Urinary bladder (tissue), 4 donors: ENCODE results near the gene GLIPR2. TPM values are rescaled to one million over a fixed set of nuclear protein-coding genes. Genes with fewer than 3 reads are reported as not detected.
"Not testable (repeated sequence)": the region's sequence is repeated elsewhere in the genome, so short reads cannot be mapped to it uniquely, and the experiment has no call there.

Source experiments
- DNase-seq: peaks from one replicate; pipeline ENCODE4 v3.0.0-alpha.2; 2015; ENCODE audit errors: extremely low spot score
- H3K27ac ChIP-seq: one replicate; pipeline ENCODE4 v1.5.1; 2013; ENCODE audit warnings: low read depth, mild to moderate bottlenecking, moderate library complexity
- H3K36me3 ChIP-seq: one replicate; pipeline ENCODE4 v1.6.1; 2013; ENCODE audit warnings: mild to moderate bottlenecking, moderate library complexity; ENCODE audit not compliant: insufficient read depth
- H3K4me1 ChIP-seq: one replicate; pipeline ENCODE4 v1.6.1; 2013; ENCODE audit warnings: mild to moderate bottlenecking, moderate library complexity; ENCODE audit not compliant: insufficient read depth
- H3K4me3 ChIP-seq: one replicate; pipeline ENCODE4 v1.5.1; 2013; ENCODE audit warnings: low read depth, low read length
- WGBS: extraction: QIAGEN DNeasy Blood & Tissue Kit; methylation state at CpG from one replicate; pipeline ENCODE4 v1.1.7; 2013; 5-methylcytosine and 5-hydroxymethylcytosine counted together
- polyA plus RNA-seq: library from polyadenylated mRNA; stranded (reverse); fragments of 200-250 nt; gene quantifications from one replicate; pipeline ENCODE4 v1.2.3, GENCODE V29; 2013
- total RNA-seq: library from RNA; depleted of rRNA; stranded (reverse); fragments of >200 nt; gene quantifications from one replicate; pipeline ENCODE4 v1.2.3, GENCODE V29; 2014
- donor health status: healthy with polysubstance abuse.
- donor health status: healthy.

The GLIPR2 gene, protein sequence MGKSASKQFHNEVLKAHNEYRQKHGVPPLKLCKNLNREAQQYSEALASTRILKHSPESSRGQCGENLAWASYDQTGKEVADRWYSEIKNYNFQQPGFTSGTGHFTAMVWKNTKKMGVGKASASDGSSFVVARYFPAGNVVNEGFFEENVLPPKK
- total RNA-seq (54.9 TPM), polyA plus RNA-seq (74.7 TPM)

DNA sequence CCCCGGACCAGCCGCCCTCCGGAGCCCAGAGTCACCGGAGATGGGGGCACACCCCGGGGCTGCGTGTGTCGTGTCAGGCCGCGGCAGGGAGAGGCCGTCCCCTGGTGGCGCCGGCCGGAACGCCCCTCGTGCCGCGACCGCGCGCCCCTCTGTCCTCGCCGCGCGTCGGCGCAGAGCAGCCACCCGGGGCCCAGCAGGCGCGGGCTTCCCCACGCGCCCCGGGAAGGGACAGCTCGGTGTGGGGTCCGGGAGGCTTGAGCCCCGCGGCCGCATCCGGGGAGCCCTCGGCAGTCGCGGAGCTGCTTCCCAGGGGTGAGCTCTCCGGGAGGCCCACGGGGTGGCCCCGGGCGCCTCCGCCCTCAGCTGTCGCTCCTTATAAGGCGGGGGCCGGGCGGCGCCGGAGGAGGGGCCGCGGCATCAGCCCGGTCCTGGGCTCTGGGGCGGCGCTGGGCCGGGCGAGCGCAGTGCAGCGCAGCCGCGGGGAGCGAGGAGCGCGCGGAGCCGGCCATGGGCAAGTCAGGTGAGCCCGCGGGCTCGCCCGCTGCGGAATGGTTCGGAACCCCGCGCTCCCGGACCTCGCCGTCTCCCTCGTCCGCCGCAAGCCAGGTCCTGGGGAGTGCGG, at the start of gene GLIPR2:
TSS of gene GLIPR2 (plus strand) at position 462 of the 622 bp plus-strand sequence. CDS start at position 508, 46 bp downstream.
- DNase-seq: no peak
- Histone ChIP-seq H3K27ac (no peak within 1 kb of the TSS), H3K4me3 (peak within 1 kb of the TSS; percentile 76), H3K4me1 (peaks cover 2% of the 10 kb centered on the region), H3K36me3 (no peaks in the 10 kb centered on the region)
- under 1% methylated on average over 83 of the region's 83 CpGs for WGBS

DNA sequence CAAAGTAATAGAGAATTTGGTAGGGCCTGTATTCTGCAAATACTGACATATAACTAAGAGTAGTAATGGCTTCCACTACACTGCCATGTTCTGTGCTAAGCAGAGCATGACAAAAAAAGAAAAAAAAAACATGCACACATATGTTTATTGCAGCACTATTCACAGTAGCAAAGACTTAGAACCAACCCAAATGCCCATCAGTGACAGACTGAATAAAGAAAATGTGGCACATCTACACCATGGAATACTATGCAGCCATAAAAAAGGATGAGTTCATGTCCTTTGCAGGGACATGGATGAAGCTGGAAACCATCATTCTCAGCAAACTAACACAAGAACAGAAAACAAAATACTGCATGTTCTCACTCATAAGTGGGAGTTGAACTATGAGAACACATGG, 49.5 kb upstream of the GLIPR2 start:
- H3K4me1 ChIP-seq, H3K36me3 ChIP-seq, H3K4me3 ChIP-seq, DNase-seq, H3K27ac ChIP-seq: not testable (repeated sequence)

DNA sequence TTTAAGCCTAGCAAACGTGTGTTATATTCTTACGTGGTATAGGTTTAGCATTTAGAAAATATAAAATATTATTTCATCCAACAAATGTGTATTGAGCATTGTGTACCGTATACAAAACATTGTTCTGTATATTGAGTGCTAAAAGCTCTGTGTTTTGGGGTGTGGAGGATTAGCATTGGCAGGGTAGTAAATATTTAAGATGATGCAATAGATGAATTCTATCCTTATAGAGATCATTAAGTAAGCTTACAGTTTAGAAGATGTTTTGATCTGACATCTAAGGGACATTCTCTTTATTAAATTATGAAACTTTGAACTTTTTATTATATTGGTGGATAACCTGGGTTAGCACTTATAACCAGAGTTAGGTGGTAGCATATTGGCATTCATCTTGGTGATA, 48.5 kb upstream of the GLIPR2 start:
- WGBS: 90% methylated on average over 3 of the region's 3 CpGs
- no peak for DNase-seq
- Histone ChIP-seq H3K27ac (no peak overlapping the region), H3K4me3 (no peak overlapping the region), H3K36me3 (no peaks in the 10 kb centered on the region), H3K4me1 (no peaks in the 10 kb centered on the region)

DNA sequence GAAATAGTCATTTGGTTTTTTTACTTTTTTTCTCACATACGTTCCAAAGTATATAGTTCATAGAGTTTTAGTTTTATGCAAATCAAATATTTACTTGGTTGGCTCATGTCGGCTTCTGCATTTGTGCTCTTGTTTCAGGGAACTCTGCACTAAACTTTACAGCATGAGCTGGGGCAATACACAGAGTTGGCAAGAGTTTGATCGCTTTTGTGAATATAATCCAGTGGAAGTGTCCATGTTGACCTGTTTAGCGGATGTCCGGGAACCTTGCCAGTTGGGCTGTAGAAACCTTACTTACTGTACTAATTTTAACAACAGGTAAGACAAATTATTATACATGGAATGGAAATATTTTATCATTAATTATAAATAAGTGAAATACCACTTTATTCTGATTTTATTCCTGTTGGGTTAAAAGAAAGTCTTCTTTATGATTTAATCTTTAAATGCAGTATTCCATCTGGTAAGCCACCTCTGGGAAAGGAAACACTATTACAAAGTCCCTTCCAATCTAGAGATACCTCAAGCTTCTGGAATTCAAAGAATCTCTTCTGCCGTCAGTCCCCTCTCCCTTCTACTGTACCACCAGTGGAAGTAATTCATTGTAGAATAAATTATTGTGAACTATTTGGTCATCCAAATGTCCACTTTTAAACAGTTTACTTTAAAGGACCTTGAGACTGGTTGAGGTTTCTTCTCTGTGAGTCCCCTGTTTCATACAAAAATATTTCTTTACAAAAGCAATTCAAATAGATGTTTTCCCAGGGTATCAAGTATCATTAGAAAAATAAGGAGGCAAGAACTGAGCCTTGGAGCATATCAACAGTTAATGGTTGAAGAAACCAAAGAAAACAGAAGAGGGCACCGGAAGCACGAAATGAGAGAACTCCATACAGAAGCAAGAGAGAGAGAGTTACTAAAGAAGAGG, 45.2 kb upstream of the GLIPR2 start:
- 30% methylated on average over 8 of the region's 8 CpGs for WGBS
- Histone ChIP-seq H3K4me3 (no peak overlapping the region), H3K27ac (no peak overlapping the region), H3K4me1 (no peaks in the 10 kb centered on the region), H3K36me3 (no peaks in the 10 kb centered on the region)
- DNase-seq: no peak

DNA sequence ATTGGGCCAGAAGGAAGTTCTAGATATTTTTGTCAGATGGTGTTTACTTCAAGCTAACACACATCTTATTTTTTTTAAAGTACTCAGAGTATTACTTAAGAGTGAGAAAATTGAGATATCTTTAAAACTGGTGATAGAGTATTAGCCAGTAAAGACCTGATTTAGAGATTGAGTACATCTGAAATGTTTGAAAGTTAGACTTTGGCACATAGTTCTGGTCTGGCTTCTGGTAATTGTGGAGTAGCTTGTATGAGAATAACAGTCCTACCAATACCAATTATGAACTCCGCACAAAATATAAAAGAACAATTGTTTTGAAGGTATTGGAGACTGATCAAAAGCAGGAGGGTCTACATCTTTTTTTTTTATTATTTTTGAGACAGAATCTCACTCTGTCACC, 44.5 kb upstream of the GLIPR2 start:
- no peak overlapping the region for H3K27ac ChIP-seq
- H3K4me1 ChIP-seq: no peaks in the 10 kb centered on the region
- no peak overlapping the region for H3K4me3 ChIP-seq
- no peak for DNase-seq
- WGBS: 96% methylated on average over 1 of the region's 1 CpG
- H3K36me3 ChIP-seq: no peaks in the 10 kb centered on the region

DNA sequence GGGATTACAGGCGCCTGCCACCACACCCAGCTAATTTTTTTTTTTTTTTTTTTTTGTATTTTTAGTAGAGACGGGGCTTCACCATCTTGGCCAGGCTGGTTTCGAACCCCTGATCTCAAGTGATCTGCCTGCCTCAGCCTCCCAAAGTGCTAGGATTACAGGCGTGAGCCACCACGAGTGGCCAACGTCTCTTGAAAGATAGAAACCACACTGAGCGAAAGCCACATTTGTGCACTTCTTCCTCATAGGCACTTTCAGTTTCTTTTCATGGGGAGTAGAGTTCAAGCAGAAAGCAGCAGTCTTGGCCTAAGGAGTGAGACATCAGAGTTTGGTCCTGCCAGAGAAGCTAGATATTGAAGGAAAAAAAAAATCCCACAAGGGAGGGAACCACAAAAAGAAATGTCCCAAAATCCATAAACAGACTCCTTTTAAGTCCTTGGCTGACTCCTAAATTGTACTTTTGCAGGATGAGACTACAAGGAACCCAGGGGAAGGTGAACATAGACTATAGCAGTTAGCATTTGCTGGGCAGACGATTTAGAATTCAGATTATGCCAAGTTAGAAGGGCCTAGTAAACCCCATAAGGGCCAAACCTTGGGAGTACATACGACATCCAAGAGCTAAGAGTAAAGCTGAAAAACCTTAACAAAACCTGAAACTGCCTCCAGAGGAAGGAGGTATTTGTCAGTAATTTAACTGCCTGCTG, 43.9 kb upstream of the GLIPR2 start:
- H3K4me1 ChIP-seq: no peaks in the 10 kb centered on the region
- H3K4me3 ChIP-seq: no peak overlapping the region
- H3K27ac ChIP-seq: peak overlapping the region; percentile 32
- no peak for DNase-seq
- no peaks in the 10 kb centered on the region for H3K36me3 ChIP-seq
- WGBS: 93% methylated on average over 9 of the region's 9 CpGs

DNA sequence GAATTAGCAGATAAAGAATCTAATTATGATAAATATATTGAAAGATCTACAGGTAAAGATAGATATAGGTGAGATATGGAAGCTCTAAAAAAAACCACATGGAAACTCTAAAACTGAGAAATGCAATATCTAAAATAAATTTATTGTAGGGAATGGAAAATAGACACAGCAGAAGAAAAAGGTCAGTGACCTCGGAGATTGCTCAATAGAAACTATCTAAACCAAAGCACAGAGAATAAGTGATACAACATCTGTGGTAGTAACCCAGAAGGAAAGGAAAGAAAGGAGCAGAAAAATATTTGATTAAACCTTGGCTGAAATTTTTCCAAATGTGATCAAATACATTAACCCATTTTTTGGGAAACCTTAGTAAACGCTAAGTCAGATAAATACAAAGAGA, 43.1 kb upstream of the GLIPR2 start:
- no peak overlapping the region for H3K4me3 ChIP-seq
- no peaks in the 10 kb centered on the region for H3K4me1 ChIP-seq
- no peak for DNase-seq
- no peaks in the 10 kb centered on the region for H3K36me3 ChIP-seq
- 96% methylated on average over 2 of the region's 2 CpGs for WGBS
- H3K27ac ChIP-seq: no peak overlapping the region

DNA sequence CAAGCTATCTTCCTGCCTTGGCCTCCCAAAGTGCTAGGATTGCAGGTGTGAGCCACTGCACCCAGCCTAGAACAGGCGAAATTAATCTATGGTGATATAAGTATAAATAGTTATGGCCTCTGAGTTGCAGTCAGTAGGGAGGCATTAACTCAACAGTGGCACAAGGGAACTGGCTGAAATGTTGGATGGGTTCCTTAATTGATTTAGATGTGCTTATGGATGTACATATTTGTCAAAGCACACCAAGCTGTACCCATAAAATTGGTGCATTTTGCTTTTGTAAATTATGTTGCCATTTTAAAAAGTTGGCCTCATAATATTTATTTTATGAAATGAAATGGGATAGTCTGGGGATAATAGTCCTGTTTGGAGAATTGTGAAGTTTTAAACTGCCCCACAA, 36.8 kb upstream of the GLIPR2 start:
- Histone ChIP-seq H3K36me3 (no peaks in the 10 kb centered on the region), H3K4me1 (no peaks in the 10 kb centered on the region), H3K4me3 (no peak overlapping the region), H3K27ac (no peak overlapping the region)
- WGBS: 92% methylated on average over 1 of the region's 1 CpG
- DNase-seq: no peak

DNA sequence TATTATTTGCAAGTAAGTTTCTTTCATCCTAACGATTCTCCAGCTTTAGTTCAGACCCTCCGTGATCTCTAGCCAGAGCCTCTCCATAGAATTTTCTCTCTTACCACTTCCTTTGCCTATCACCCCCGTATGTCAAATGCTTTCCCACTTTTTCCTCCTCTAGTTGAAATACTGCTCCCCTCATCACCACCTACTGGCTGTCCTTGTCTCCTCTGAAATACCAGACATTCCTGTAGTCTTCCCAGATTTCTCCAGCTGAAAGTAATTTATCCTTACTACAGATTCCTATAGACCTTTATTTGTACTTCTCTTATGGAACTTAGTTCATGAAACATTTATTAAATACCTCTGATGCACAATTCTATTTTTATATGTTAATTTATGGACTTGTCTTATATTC, 36.0 kb upstream of the GLIPR2 start:
- Histone ChIP-seq H3K4me3 (no peak overlapping the region), H3K27ac (no peak overlapping the region), H3K36me3 (no peaks in the 10 kb centered on the region), H3K4me1 (no peaks in the 10 kb centered on the region)
- no peak for DNase-seq
- WGBS: 62% methylated on average over 3 of the region's 3 CpGs

DNA sequence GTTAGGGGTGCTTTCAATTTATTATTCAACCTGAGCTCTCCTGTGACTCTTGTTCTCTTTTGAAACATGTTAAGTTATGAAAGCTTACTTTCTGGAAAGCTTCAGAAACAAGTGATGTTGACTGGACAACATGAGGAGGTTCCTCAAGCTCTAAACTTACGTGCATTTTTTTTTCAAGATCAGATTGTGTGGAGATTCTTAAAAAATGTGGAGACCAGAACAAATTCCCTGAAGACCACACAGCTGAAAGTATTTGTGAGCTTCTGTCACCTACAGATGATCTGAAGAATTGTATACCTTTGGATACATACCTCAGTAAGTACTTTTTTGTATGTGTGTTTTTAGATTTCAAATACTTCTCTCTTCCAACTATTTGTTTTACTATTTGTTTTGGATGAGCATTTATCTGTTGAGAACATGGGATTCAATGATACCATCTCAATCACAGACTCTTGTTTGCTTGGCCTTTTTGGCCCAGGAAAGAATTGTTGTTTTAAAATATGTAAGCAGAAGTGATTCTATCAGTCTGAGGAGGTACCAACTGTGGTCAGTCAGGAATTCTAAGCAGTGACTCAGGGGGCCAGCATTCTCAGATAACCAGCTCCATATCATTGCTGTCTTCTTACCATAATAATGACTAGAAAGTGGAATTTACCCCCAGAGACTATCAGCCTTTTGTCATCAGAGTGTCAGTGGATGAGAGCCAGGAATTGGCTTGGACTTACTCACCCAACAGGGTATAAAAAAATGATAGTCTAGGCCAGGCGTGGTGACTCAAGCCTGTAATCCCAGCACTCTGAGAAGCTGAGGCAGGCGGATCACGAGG, 34.4 kb upstream of the GLIPR2 start:
- H3K4me3 ChIP-seq: no peak overlapping the region
- H3K36me3 ChIP-seq: no peaks in the 10 kb centered on the region
- no peak for DNase-seq
- H3K27ac ChIP-seq: no peak overlapping the region
- WGBS: 58% methylated on average over 4 of the region's 4 CpGs
- no peaks in the 10 kb centered on the region for H3K4me1 ChIP-seq

DNA sequence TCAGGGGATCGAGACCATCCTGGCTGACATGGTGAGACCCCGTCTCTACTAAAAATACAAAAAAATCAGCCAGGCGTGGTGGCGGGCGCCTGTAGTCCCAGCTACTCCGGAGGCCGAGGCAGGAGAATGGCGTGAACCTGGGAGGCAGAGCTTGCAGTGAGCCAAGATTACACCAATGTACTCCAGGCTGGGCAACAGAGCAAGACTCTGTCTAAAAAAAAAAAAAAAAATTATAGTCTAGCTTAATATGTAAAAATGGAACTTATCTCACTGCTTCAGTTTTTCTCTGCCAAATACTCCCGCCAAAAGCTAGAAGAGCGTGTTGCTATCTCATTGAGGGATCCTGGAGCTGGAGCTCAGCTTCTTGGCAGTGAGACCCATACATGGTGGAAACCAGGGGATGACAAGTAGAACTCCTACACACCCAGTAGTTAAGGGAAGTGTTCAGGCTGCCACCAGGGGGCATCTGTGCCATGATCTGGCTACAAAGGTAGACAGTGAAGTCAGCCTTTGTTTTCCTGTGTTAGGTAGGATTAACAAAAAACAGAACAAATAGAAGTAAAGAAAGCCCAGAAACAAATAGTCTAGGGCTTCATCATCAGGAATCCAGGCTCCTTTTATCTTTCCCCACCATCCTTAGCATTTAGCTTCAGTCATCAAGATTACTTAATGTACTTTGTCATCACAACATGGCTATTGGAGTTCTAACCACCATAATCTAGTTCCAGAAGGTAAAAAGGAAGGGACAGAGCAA, 33.6 kb upstream of the GLIPR2 start:
- Histone ChIP-seq H3K36me3 (no peaks in the 10 kb centered on the region), H3K4me3 (no peak overlapping the region), H3K27ac (no peak overlapping the region), H3K4me1 (no peaks in the 10 kb centered on the region)
- peak; percentile 17 for DNase-seq
- 74% methylated on average over 10 of the region's 10 CpGs for WGBS

DNA sequence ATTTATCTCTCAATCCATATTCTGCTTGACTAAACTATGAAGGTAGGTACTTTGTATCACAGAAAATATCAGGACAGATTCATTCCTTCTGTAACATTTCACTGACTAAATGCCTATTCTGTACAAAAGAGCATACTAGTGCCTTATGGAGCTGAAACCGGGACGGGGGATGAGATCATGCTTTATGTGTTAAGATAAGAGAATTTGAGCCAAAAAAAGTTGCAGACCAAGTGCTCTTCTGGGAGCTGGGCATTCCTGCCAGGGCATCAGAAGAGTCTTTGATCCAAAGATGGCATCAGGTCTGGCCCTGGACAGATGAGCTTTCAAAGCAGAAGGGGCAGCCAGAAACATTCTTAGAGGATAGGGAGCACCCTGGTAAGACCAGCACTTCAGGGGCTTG, 27.5 kb upstream of the GLIPR2 start:
- no peaks in the 10 kb centered on the region for H3K4me1 ChIP-seq
- no peaks in the 10 kb centered on the region for H3K36me3 ChIP-seq
- 45% methylated on average over 2 of the region's 2 CpGs for WGBS
- no peak overlapping the region for H3K27ac ChIP-seq
- no peak for DNase-seq
- H3K4me3 ChIP-seq: no peak overlapping the region
